MCF 10A (cell line): ENCODE results near the gene NOC4L. TPM values are rescaled to one million over a fixed set of nuclear protein-coding genes. Genes with fewer than 3 reads are reported as not detected.
"Not testable (repeated sequence)": the region's sequence is repeated elsewhere in the genome, so short reads cannot be mapped to it uniquely, and the experiment has no call there.

Experiments
- BruUV-seq: library from RNA; stranded (reverse); fragments of 400-500 nt; replicated peaks from 2 replicates; lab custom pipeline; 2021; lab: Mats Ljungman, UMichigan
- CTCF ChIA-PET: fragments of 300-600 bp; sonication (Branson Sonifier 250); formaldehyde crosslinking; extraction: SDS; loops from one replicate; lab custom pipeline; 2021; ENCODE audit warnings: antibody characterized with exemption, inconsistent platforms; lab: Yijun Ruan, JAX
- POLR2A ChIA-PET: fragments of 300-600, 350-650 bp; sonication (Branson Sonifier 250); formaldehyde crosslinking; extraction: SDS; loops from one replicate; lab custom pipeline; 2020; ENCODE audit warnings: antibody characterized with exemption, inconsistent platforms; lab: Yijun Ruan, JAX
- DNase-seq: peaks from one replicate; pipeline ENCODE4 v3.0.0-alpha.2; 2018; ENCODE audit not compliant: unreplicated experiment
- H3K27ac Mint-ChIP-seq: one replicate; pipeline ENCODE4 v1.8.0; 2022; ENCODE audit warnings: mild to moderate bottlenecking, low read depth, mixed read lengths; ENCODE audit not compliant: unreplicated experiment
- H3K27me3 Mint-ChIP-seq: one replicate; pipeline ENCODE4 v1.8.0; 2022; ENCODE audit warnings: mixed read lengths; ENCODE audit not compliant: insufficient read depth, unreplicated experiment
- H3K36me3 Mint-ChIP-seq: one replicate; pipeline ENCODE4 v1.8.0; 2022; ENCODE audit warnings: mild to moderate bottlenecking, moderate library complexity, mixed read lengths; ENCODE audit not compliant: insufficient read depth, unreplicated experiment
- H3K4me1 Mint-ChIP-seq: one replicate; pipeline ENCODE4 v1.8.0; 2022; ENCODE audit warnings: mixed read lengths; ENCODE audit not compliant: insufficient read depth, unreplicated experiment
- H3K4me3 Mint-ChIP-seq: one replicate; pipeline ENCODE4 v1.8.0; 2022; ENCODE audit warnings: mild to moderate bottlenecking, moderate library complexity, mixed read lengths; ENCODE audit not compliant: unreplicated experiment
- H3K9me3 Mint-ChIP-seq: one replicate; pipeline ENCODE4 v1.8.0; 2022; ENCODE audit warnings: mixed read lengths; ENCODE audit not compliant: unreplicated experiment
- intact Hi-C: fragments of 100-400 bp; cut with micrococcal nuclease; formaldehyde crosslinking; loops from 2 replicates; pipeline ENCODE4 v1.14.1; 2022
- total RNA-seq: library from RNA; stranded (reverse); gene quantifications from 2 replicates; pipeline ENCODE4 v1.2.3, GENCODE V29; 2022
- TF ChIP-seq, protein P1 (sequence below): fragments of 200-600 bp; IDR thresholded peaks from one replicate; pipeline ENCODE4 v1.8.0; 2022; ENCODE audit warnings: antibody characterized with exemption, mild to moderate bottlenecking; ENCODE audit not compliant: unreplicated experiment

The NOC4L gene
- total RNA-seq, 1 experiment from 2014 or later, result 32.0 TPM

GRCh38 chr12:132148368-132149045, 4.2 kb downstream of the NOC4L start:
- no peak overlapping the region for H3K27ac Mint-ChIP-seq
- DNase-seq, result no peak
- ChIA-PET POLR2A (no interaction called here), CTCF (interaction anchor here (0.5 kb wide), 1 partner anchor 385 kb away, joined by 3 read pairs; no protein-coding TSS in a partner anchor)
- intact Hi-C loops, result no loop called here
- H3K4me3 Mint-ChIP-seq, result no peak overlapping the region
- H3K9me3 Mint-ChIP-seq, result no peaks in the 10 kb centered on the region
- TF ChIP-seq, protein P1, sequence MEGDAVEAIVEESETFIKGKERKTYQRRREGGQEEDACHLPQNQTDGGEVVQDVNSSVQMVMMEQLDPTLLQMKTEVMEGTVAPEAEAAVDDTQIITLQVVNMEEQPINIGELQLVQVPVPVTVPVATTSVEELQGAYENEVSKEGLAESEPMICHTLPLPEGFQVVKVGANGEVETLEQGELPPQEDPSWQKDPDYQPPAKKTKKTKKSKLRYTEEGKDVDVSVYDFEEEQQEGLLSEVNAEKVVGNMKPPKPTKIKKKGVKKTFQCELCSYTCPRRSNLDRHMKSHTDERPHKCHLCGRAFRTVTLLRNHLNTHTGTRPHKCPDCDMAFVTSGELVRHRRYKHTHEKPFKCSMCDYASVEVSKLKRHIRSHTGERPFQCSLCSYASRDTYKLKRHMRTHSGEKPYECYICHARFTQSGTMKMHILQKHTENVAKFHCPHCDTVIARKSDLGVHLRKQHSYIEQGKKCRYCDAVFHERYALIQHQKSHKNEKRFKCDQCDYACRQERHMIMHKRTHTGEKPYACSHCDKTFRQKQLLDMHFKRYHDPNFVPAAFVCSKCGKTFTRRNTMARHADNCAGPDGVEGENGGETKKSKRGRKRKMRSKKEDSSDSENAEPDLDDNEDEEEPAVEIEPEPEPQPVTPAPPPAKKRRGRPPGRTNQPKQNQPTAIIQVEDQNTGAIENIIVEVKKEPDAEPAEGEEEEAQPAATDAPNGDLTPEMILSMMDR, result no peak
- no peaks in the 10 kb centered on the region for H3K27me3 Mint-ChIP-seq
- no TSS peak for BruUV-seq
- no peaks in the 10 kb centered on the region for H3K4me1 Mint-ChIP-seq
- H3K36me3 Mint-ChIP-seq, result peaks cover 14% of the 10 kb centered on the region

DNA sequence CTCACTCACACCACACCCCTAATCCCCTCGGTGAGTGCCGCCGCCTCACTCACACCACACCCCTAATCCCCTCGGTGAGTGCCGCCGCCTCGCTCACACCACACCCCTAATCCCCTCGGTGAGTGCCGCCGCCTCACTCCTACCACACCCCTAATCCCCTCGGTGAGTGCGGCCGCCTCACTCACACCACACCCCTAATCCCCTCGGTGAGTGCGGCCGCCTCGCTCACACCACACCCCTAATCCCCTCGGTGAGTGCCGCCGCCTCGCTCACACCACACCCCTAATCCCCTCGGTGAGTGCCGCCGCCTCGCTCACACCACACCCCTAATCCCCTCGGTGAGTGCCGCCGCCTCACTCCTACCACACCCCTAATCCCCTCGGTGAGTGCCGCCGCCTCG, 5.3 kb downstream of the NOC4L start:
- POLR2A ChIA-PET, DNase-seq, H3K4me1 Mint-ChIP-seq, H3K27me3 Mint-ChIP-seq, H3K4me3 Mint-ChIP-seq, H3K27ac Mint-ChIP-seq, H3K36me3 Mint-ChIP-seq, H3K9me3 Mint-ChIP-seq, intact Hi-C loops, CTCF ChIA-PET, BruUV-seq: not testable (repeated sequence)

DNA sequence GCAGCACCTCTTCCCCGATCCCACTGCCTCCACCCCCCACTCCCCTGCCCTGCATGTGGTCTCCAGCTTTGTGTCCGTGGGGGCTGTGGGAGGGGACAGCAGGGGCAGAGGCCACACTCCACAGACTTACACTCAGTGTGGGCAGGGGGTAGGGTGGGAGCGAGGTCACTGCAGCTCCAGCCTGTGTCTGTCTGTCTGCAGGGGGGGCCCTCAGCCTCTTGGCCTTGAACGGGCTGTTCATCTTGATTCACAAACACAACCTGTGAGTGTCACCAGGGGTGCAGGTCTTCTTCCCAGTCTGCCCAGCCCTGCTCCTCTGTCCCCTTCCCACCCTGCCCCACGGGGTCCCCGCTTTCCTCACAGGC, 6.5 kb downstream of the NOC4L start:
- Mint-ChIP-seq H3K9me3 (no peaks in the 10 kb centered on the region), H3K4me1 (no peaks in the 10 kb centered on the region), H3K36me3 (peaks cover 7% of the 10 kb centered on the region), H3K27me3 (no peaks in the 10 kb centered on the region), H3K27ac (no peak overlapping the region), H3K4me3 (no peak overlapping the region)
- BruUV-seq, result no TSS peak
- no peak for DNase-seq
- TF ChIP-seq, protein P1, result no peak
- ChIA-PET CTCF (no interaction called here), POLR2A (no interaction called here)
- intact Hi-C loops, result loop anchor here (10.0 kb wide), 1 partner anchor 464 kb away; the partner anchor contains the start of genes LRCOL1 and P2RX2

- H3K36me3 Mint-ChIP-seq, result peaks cover 7% of the 10 kb centered on the region
- POLR2A ChIA-PET, result no interaction called here
- no peaks in the 10 kb centered on the region for H3K4me1 Mint-ChIP-seq
- DNase-seq, result no peak
- intact Hi-C loops, result loop anchor here (10.0 kb wide), 1 partner anchor 464 kb away; the partner anchor contains the start of genes LRCOL1 and P2RX2
- no TSS peak for BruUV-seq
- H3K9me3 Mint-ChIP-seq, result no peaks in the 10 kb centered on the region
- CTCF ChIA-PET, result interaction anchor here (0.5 to 1.5 kb wide), 5 partner anchors 10 to 1020 kb away, joined by 3 to 4 read pairs (median 3); no protein-coding TSS in a partner anchor
- TF ChIP-seq, protein P1, result no peak
- H3K4me3 Mint-ChIP-seq, result no peak overlapping the region
- H3K27me3 Mint-ChIP-seq, result no peaks in the 10 kb centered on the region
- no peak overlapping the region for H3K27ac Mint-ChIP-seq
These were observed 7.0 kb downstream of the NOC4L start for GRCh38 chr12:132151145-132151765.
